Measurements from ENCODE around the gene LSG1. TPM values are rescaled to one million over a fixed set of nuclear protein-coding genes. Genes with fewer than 3 reads are reported as not detected.
A peak's percentile ranks its signal among the peaks of the same experiment; 100 is the strongest.

Gene LSG1
- total and polyA plus RNA-seq, 9 of the 15 experiments (the other 6 are each of a cell fraction or from before 2014, with no cell fraction given) = 14.9 to 73.7 (median 46.7) TPM

DNA sequence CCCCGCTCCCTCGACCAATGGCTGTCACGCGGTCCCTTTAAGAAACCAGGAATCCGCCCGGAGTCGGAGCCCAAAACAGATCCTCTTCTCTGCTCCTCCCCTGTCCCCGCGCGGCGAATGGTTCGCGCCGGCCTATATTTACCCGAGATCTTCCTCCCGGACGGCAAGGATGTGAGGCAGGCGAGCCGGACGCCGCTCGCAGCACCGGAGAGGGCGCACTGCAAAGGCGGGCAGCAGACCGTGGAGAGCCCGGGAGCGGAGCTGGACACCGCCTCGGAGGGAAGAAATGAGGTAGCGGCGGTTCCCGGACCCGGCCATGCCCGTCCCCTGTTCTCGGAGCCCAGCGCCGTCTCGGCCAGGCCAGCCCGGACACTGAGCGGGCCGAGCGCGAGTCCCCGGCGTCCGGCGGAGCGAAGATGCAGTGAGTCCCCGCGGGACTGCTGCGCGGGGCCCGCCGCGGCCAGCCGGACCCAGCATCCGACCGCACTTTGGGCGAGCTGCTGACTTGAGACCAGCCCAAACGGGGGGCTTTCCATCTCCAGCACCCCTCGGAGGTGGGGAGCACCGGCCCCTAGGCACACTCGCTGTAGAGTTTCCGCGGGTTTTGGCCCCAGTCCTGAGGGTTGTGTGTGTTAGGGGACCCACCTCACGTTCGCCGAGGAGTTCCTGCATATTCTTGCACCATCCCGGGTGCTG, 13.9 kb upstream of the LSG1 start, which contains the start of gene FAM43A (continued):
- TF ChIP-seq, protein P1, sequence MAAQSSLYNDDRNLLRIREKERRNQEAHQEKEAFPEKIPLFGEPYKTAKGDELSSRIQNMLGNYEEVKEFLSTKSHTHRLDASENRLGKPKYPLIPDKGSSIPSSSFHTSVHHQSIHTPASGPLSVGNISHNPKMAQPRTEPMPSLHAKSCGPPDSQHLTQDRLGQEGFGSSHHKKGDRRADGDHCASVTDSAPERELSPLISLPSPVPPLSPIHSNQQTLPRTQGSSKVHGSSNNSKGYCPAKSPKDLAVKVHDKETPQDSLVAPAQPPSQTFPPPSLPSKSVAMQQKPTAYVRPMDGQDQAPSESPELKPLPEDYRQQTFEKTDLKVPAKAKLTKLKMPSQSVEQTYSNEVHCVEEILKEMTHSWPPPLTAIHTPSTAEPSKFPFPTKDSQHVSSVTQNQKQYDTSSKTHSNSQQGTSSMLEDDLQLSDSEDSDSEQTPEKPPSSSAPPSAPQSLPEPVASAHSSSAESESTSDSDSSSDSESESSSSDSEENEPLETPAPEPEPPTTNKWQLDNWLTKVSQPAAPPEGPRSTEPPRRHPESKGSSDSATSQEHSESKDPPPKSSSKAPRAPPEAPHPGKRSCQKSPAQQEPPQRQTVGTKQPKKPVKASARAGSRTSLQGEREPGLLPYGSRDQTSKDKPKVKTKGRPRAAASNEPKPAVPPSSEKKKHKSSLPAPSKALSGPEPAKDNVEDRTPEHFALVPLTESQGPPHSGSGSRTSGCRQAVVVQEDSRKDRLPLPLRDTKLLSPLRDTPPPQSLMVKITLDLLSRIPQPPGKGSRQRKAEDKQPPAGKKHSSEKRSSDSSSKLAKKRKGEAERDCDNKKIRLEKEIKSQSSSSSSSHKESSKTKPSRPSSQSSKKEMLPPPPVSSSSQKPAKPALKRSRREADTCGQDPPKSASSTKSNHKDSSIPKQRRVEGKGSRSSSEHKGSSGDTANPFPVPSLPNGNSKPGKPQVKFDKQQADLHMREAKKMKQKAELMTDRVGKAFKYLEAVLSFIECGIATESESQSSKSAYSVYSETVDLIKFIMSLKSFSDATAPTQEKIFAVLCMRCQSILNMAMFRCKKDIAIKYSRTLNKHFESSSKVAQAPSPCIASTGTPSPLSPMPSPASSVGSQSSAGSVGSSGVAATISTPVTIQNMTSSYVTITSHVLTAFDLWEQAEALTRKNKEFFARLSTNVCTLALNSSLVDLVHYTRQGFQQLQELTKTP (IDR thresholded peaks at IDR 0.05; ENCODE audit: low read depth in 1 of 2, partially characterized antibody in 2 of 2) = no peak
- TF ChIP-seq, protein P2, sequence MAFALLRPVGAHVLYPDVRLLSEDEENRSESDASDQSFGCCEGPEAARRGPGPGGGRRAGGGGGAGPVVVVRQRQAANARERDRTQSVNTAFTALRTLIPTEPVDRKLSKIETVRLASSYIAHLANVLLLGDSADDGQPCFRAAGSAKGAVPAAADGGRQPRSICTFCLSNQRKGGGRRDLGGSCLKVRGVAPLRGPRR (CRISPR knock-in tag; IDR thresholded peaks at IDR 0.05) = no peak
- TF ChIP-seq HNRNPUL1 (IDR thresholded peaks at IDR 0.05; ENCODE audit: low read length) = no peak
- TF ChIP-seq HEY1 (CRISPR knock-in tag; IDR thresholded peaks at IDR 0.05; ENCODE audit: borderline replicate concordance) = no peak
- no peak for TF ChIP-seq POLR3G (IDR thresholded peaks at IDR 0.05; ENCODE audit: extremely low read depth, insufficient read length, insufficient replicate concordance)
- no peak for TF ChIP-seq HBP1 (CRISPR knock-in tag; IDR thresholded peaks at IDR 0.05)
- TF ChIP-seq, protein P3, sequence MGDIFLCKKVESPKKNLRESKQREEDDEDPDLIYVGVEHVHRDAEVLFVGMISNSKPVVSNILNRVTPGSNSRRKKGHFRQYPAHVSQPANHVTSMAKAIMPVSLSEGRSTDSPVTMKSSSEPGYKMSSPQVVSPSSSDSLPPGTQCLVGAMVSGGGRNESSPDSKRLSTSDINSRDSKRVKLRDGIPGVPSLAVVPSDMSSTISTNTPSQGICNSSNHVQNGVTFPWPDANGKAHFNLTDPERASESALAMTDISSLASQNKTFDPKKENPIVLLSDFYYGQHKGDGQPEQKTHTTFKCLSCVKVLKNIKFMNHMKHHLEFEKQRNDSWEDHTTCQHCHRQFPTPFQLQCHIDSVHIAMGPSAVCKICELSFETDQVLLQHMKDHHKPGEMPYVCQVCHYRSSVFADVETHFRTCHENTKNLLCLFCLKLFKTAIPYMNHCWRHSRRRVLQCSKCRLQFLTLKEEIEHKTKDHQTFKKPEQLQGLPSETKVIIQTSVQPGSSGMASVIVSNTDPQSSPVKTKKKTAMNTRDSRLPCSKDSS (IDR thresholded peaks at IDR 0.05; ENCODE audit: low read depth, partially characterized antibody) = no peak
- TF ChIP-seq ZNF695 (CRISPR knock-in tag; IDR thresholded peaks at IDR 0.05) = no peak
- no peak for TF ChIP-seq KDM1A (IDR thresholded peaks at IDR 0.05)
- TF ChIP-seq JUND (IDR thresholded peaks at IDR 0.05; ENCODE audit: borderline replicate concordance, low read depth, low read length) = peak; percentile 82
- TF ChIP-seq JUND (tag; IDR thresholded peaks at IDR 0.05; ENCODE audit: borderline replicate concordance, low read depth, low read length) = no peak; the same call in 2 of the 3 replicates
- TF ChIP-seq, protein P4, sequence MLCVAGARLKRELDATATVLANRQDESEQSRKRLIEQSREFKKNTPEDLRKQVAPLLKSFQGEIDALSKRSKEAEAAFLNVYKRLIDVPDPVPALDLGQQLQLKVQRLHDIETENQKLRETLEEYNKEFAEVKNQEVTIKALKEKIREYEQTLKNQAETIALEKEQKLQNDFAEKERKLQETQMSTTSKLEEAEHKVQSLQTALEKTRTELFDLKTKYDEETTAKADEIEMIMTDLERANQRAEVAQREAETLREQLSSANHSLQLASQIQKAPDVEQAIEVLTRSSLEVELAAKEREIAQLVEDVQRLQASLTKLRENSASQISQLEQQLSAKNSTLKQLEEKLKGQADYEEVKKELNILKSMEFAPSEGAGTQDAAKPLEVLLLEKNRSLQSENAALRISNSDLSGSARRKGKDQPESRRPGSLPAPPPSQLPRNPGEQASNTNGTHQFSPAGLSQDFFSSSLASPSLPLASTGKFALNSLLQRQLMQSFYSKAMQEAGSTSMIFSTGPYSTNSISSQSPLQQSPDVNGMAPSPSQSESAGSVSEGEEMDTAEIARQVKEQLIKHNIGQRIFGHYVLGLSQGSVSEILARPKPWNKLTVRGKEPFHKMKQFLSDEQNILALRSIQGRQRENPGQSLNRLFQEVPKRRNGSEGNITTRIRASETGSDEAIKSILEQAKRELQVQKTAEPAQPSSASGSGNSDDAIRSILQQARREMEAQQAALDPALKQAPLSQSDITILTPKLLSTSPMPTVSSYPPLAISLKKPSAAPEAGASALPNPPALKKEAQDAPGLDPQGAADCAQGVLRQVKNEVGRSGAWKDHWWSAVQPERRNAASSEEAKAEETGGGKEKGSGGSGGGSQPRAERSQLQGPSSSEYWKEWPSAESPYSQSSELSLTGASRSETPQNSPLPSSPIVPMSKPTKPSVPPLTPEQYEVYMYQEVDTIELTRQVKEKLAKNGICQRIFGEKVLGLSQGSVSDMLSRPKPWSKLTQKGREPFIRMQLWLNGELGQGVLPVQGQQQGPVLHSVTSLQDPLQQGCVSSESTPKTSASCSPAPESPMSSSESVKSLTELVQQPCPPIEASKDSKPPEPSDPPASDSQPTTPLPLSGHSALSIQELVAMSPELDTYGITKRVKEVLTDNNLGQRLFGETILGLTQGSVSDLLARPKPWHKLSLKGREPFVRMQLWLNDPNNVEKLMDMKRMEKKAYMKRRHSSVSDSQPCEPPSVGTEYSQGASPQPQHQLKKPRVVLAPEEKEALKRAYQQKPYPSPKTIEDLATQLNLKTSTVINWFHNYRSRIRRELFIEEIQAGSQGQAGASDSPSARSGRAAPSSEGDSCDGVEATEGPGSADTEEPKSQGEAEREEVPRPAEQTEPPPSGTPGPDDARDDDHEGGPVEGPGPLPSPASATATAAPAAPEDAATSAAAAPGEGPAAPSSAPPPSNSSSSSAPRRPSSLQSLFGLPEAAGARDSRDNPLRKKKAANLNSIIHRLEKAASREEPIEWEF (CRISPR knock-in tag; IDR thresholded peaks at IDR 0.05) = no peak
- no peak for TF ChIP-seq MCM3 (IDR thresholded peaks at IDR 0.05)
- TF ChIP-seq KAT8 (IDR thresholded peaks at IDR 0.05; ENCODE audit: low read depth) = no peak
- TF ChIP-seq ZNF644 (tag; IDR thresholded peaks at IDR 0.05; ENCODE audit: low read depth) = no peak

All from K562 (cell line).